GM12878 (cell line): ENCODE measurements around the gene PLCB4. TPM values are rescaled to one million over a fixed set of nuclear protein-coding genes. Genes with fewer than 3 reads are reported as not detected.

Experiments used
- ATAC-seq: fragments of 200-7000 bp; cut with Tn5 transposase; 3 replicates; pipeline ENCODE4 v1.9.1; 2020; ENCODE audit warnings: mild to moderate bottlenecking, moderate library complexity
- BruUV-seq: library from RNA; stranded (reverse); fragments of 400-500 nt; replicated peaks from 2 replicates; lab custom pipeline; 2021; lab: Mats Ljungman, UMichigan
- CTCF ChIA-PET: fragments of 300-600 bp; sonication (Branson Sonifier 250); formaldehyde crosslinking; extraction: SDS; loops from one replicate; lab custom pipeline; 2021; ENCODE audit warnings: inconsistent platforms; lab: Yijun Ruan, JAX
- POLR2A ChIA-PET: fragments of 350-600 bp; formaldehyde crosslinking; extraction: SDS; loops from one replicate; lab custom pipeline; 2021; ENCODE audit warnings: inconsistent platforms; lab: Charles Lee
- RAD21 ChIA-PET: fragments of 300-600 bp; sonication (Branson Sonifier 250); formaldehyde crosslinking; loops from one replicate; lab custom pipeline; 2023; ENCODE audit warnings: antibody characterized with exemption; ENCODE audit not compliant: unreplicated experiment; lab: Charles Lee
- SMC1A ChIA-PET: fragments of 300-600 bp; sonication (Branson Sonifier 250); formaldehyde crosslinking; loops from one replicate; lab custom pipeline; 2023; ENCODE audit not compliant: unreplicated experiment, uncharacterized antibody; lab: Charles Lee
- DNase-seq: peaks from one replicate; pipeline ENCODE4 v3.0.0-alpha.2; 2011; ENCODE audit warnings: low read depth, low spot score
- FAIRE-seq: peaks from 3 replicates; lab custom pipeline; 2011; peaks lifted over from hg19 to GRCh38; lab: Jason Lieb, UNC
- H2AFZ ChIP-seq: 2 replicates; pipeline ENCODE4 v1.6.0; 2011; ENCODE audit warnings: low read depth, low read length, control low read depth; ENCODE audit not compliant: control insufficient read depth
- H3K27ac ChIP-seq: 2 replicates; pipeline ENCODE4 v1.5.1; 2011; ENCODE audit warnings: control low read depth; ENCODE audit not compliant: control insufficient read depth, insufficient read depth
- H3K27me3 ChIP-seq, 2 experiments: replicated peaks in 1 of 2; 2 replicates each; pipeline versions ENCODE4 v1.6.0 to v1.6.1; 2011; ENCODE audit warnings: low read length in 1 of 2; ENCODE audit not compliant: control insufficient read depth in 2 of 2, insufficient read depth in 2 of 2
- H3K36me3 ChIP-seq, 2 experiments: 2 replicates each; pipeline ENCODE4 v1.5.1; 2011; ENCODE audit warnings: low read length in 1 of 2; ENCODE audit not compliant: control insufficient read depth in 2 of 2, insufficient read depth in 2 of 2
- H3K4me1 ChIP-seq: 2 replicates; pipeline ENCODE4 v1.6.1; 2011; ENCODE audit warnings: mild to moderate bottlenecking, low read length, moderate library complexity, mixed read lengths; ENCODE audit not compliant: control insufficient read depth, insufficient read depth
- H3K4me2 ChIP-seq: 2 replicates; pipeline ENCODE4 v1.6.0; 2011; ENCODE audit warnings: control low read depth; ENCODE audit not compliant: control insufficient read depth, insufficient read depth
- H3K4me3 ChIP-seq: fragments of 200-600 bp; sonication (generic); 2 replicates; pipeline ENCODE4 v1.5.1; 2016
- H3K79me2 ChIP-seq: 2 replicates; pipeline ENCODE4 v1.6.0; 2011; ENCODE audit warnings: low read length; ENCODE audit not compliant: control insufficient read depth, insufficient read depth
- H3K9ac ChIP-seq: 2 replicates; pipeline ENCODE4 v1.8.0; 2011; ENCODE audit warnings: low read length, control low read depth, mixed read lengths; ENCODE audit not compliant: control insufficient read depth, insufficient read depth
- H3K9me3 ChIP-seq: replicated peaks from 3 replicates; pipeline ENCODE4 v1.5.1; 2011; ENCODE audit warnings: mild to moderate bottlenecking, low read length; ENCODE audit not compliant: control insufficient read depth, insufficient read depth
- H4K20me1 ChIP-seq: 2 replicates; pipeline ENCODE4 v1.6.0; 2011; ENCODE audit not compliant: control insufficient read depth, insufficient read depth
- ATF7 ChIP-seq: fragments of 450-650 bp; IDR thresholded peaks from 2 replicates; pipeline ENCODE4 v1.6.1; 2016; ENCODE audit warnings: low read depth, mild to moderate bottlenecking
- BCL11A ChIP-seq: IDR thresholded peaks from 2 replicates; pipeline ENCODE4 v1.6.1; 2011; ENCODE audit warnings: low read depth, low read length
- BHLHE40 ChIP-seq, 2 experiments: fragments of 450-650 bp in 1 of 2; IDR thresholded peaks; 2 replicates each; pipeline ENCODE4 v1.6.1; 2011 to 2017; ENCODE audit warnings: low read depth in 2 of 2, borderline replicate concordance in 1 of 2, improper control_type of control experiment in 1 of 2, low read length in 1 of 2, mild to moderate bottlenecking in 1 of 2
- FOS ChIP-seq: IDR thresholded peaks from 3 replicates; pipeline ENCODE4 v1.6.1; 2011; ENCODE audit warnings: borderline replicate concordance; ENCODE audit not compliant: insufficient read length; ENCODE audit errors: extremely low read depth
- KAT2A ChIP-seq: conservative IDR thresholded peaks from 2 replicates; pipeline ENCODE4 v1.6.1; 2011; ENCODE audit warnings: low read depth, low read length; ENCODE audit not compliant: control insufficient read depth
- PAX8 ChIP-seq: fragments of 450-650 bp; IDR thresholded peaks from 2 replicates; pipeline ENCODE4 v1.6.1; 2017; ENCODE audit warnings: mild to moderate bottlenecking, moderate library complexity
- ZZZ3 ChIP-seq: IDR thresholded peaks from 2 replicates; pipeline ENCODE4 v1.6.1; 2011; ENCODE audit warnings: low read depth; ENCODE audit not compliant: control insufficient read depth, insufficient read length
- WGBS: methylation state at CpG from one replicate; pipeline ENCODE4 v1.1.6; 2016; ENCODE audit warnings: low lambda C conversion rate; ENCODE audit not compliant: insufficient replicate concordance, insufficient coverage; ENCODE audit errors: missing lambda C conversion rate; 5-methylcytosine and 5-hydroxymethylcytosine counted together
- in situ Hi-C: fragments of 300-500 bp; cut with MboI; formaldehyde crosslinking; loops from 9 replicates; pipeline ENCODE4 v1.14.3; 2018; ENCODE audit warnings: mixed read lengths
- intact Hi-C: fragments of 100-400 bp; cut with micrococcal nuclease; formaldehyde crosslinking; loops from one replicate; pipeline ENCODE4 v1.14.2; 2022; ENCODE audit not compliant: unreplicated experiment
- polyA plus RNA-seq, 11 experiments: library from polyadenylated mRNA; depleted of rRNA in 4 of 11; unstranded in 6 of 11; stranded (reverse) in 5 of 11; fragments of >200 nt; fragmentation: Nextera tagmentation in 4 of 11; fragmentation: Illumina TruSeq in 1 of 11; extraction: Ambion mirVana in 4 of 11; extraction: Trizol in 1 of 11; gene quantifications; 1 replicate in 1 of 11; 2 replicates in 10 of 11; pipeline versions ENCODE4 v1.2.1 to v1.2.3, GENCODE V29; 2011 to 2016; ENCODE audit warnings: inconsistent platforms in 2 of 11, missing spikeins in 2 of 11, low read depth in 1 of 11
- total RNA-seq, 4 experiments: library from RNA; depleted of rRNA in 3 of 4; stranded (reverse); fragments of >200 nt in 3 of 4; fragmentation: Illumina TruSeq in 1 of 4; extraction: Trizol in 1 of 4; gene quantifications; 2 replicates each; pipeline versions ENCODE4 v1.2.1 to v1.2.3, GENCODE V29; 2013 to 2021
- TF ChIP-seq, protein P1 (sequence below): fragments of 450-650 bp; IDR thresholded peaks from 2 replicates; pipeline ENCODE4 v1.6.1; 2017; ENCODE audit warnings: antibody characterized with exemption, mild to moderate bottlenecking, moderate library complexity
- TF ChIP-seq, protein P2 (sequence below): IDR thresholded peaks from 2 replicates; pipeline ENCODE4 v1.6.1; 2012; ENCODE audit warnings: low read depth, low read length, improper control_type of control experiment
- TF ChIP-seq, protein P3 (sequence below): IDR thresholded peaks from 2 replicates; pipeline ENCODE4 v1.6.1; 2011; ENCODE audit warnings: borderline replicate concordance, low read depth, mild to moderate bottlenecking, moderate library complexity, low read length; ENCODE audit not compliant: insufficient read depth, poor library complexity, severe bottlenecking

The PLCB4 gene
- total and polyA plus RNA-seq, 10 of the 15 experiments (the other 5 are each of a cell fraction or from before 2014, with no cell fraction given): not detected

DNA sequence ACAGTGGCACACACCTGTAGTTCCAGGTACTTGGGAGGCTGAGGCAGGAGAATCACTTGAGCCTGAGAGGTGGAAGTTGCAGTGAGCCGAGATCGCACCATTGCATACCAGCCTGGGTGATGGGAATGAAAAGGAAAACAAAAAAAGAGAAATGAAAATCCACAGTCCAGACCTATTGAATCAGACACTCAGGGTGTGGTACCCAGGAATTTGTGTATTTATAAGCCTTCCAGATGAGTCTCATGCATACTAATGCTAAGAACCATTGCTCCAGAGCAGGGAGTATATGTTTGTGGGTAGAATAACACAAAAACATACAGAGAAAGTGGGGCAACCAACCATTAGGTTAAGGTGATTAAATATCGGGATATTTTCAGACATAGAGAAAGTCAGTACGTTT, 36.1 kb upstream of the PLCB4 start (continued):
- TF ChIP-seq ZZZ3 (no peak), ATF7 (no peak)
- TF ChIP-seq, protein P1, sequence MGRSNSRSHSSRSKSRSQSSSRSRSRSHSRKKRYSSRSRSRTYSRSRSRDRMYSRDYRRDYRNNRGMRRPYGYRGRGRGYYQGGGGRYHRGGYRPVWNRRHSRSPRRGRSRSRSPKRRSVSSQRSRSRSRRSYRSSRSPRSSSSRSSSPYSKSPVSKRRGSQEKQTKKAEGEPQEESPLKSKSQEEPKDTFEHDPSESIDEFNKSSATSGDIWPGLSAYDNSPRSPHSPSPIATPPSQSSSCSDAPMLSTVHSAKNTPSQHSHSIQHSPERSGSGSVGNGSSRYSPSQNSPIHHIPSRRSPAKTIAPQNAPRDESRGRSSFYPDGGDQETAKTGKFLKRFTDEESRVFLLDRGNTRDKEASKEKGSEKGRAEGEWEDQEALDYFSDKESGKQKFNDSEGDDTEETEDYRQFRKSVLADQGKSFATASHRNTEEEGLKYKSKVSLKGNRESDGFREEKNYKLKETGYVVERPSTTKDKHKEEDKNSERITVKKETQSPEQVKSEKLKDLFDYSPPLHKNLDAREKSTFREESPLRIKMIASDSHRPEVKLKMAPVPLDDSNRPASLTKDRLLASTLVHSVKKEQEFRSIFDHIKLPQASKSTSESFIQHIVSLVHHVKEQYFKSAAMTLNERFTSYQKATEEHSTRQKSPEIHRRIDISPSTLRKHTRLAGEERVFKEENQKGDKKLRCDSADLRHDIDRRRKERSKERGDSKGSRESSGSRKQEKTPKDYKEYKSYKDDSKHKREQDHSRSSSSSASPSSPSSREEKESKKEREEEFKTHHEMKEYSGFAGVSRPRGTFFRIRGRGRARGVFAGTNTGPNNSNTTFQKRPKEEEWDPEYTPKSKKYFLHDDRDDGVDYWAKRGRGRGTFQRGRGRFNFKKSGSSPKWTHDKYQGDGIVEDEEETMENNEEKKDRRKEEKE: no peak
- TF ChIP-seq, all 136 proteins: peak for 0

DNA sequence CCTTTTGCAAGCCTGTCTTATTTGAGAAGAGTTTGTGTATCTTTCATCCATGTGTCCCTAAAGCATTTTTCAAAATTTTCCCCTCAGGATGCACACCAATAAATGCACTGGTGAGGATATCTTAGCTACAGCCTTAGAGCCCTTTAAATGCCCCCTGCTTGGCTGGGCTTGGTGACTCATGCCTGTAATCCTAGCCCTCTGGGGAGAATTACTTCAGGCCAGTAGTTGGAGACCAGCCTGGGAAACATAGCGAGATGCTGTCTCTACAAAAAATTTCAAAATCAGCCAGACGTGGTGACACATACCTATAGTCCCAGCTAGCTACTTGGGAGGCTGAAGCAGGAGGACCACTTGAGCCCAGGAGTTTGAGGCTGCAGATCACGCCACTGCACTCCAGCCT, 33.8 kb upstream of the PLCB4 start:
- no peaks in the 10 kb centered on the region for H4K20me1 ChIP-seq
- no peak for ATAC-seq
- in situ Hi-C loops (no loop called here), intact Hi-C loops (no loop called here)
- SMC1A ChIA-PET: no interaction called here
- TF ChIP-seq BCL11A (no peak), FOS (no peak), BHLHE40 (IDR thresholded peaks at IDR 0.05; ENCODE audit: borderline replicate concordance in 1 of 2, low read depth in 2 of 2, low read length in 1 of 2) (no peak), KAT2A (no peak), PAX8 (no peak)
- TF ChIP-seq, protein P2, sequence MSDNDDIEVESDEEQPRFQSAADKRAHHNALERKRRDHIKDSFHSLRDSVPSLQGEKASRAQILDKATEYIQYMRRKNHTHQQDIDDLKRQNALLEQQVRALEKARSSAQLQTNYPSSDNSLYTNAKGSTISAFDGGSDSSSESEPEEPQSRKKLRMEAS: no peak
- TF ChIP-seq, protein P3, sequence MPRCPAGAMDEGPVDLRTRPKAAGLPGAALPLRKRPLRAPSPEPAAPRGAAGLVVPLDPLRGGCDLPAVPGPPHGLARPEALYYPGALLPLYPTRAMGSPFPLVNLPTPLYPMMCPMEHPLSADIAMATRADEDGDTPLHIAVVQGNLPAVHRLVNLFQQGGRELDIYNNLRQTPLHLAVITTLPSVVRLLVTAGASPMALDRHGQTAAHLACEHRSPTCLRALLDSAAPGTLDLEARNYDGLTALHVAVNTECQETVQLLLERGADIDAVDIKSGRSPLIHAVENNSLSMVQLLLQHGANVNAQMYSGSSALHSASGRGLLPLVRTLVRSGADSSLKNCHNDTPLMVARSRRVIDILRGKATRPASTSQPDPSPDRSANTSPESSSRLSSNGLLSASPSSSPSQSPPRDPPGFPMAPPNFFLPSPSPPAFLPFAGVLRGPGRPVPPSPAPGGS: no peak
- WGBS: 2% methylated on average over 3 of the region's 3 CpGs
- CTCF ChIA-PET: no interaction called here
- FAIRE-seq: no peak
- H3K9ac ChIP-seq: no peak overlapping the region
- no peaks in the 10 kb centered on the region for H3K9me3 ChIP-seq
- BruUV-seq: no TSS peak
- H3K4me1 ChIP-seq: no peaks in the 10 kb centered on the region
- RAD21 ChIA-PET: no interaction called here
- no peaks in the 10 kb centered on the region for H3K36me3 ChIP-seq
- no peak overlapping the region for H3K27ac ChIP-seq
- no peak overlapping the region for H3K4me3 ChIP-seq
- H3K4me2 ChIP-seq: no peak overlapping the region
- H3K79me2 ChIP-seq: no peaks in the 10 kb centered on the region
- H2AFZ ChIP-seq: no peak overlapping the region
- no peak for DNase-seq
- POLR2A ChIA-PET: no interaction called here
- no peaks in the 10 kb centered on the region for H3K27me3 ChIP-seq
